ENCODE data around the gene GPR158. TPM values are rescaled to one million over a fixed set of nuclear protein-coding genes. Genes with fewer than 3 reads are reported as not detected.

GPR158 gene
- total RNA-seq, 1 experiment from 2014 or later = not detected

- TF ChIP-seq EZH2phosphoT487 (IDR thresholded peaks at IDR 0.05; ENCODE audit: borderline replicate concordance, low read length) (no peak), EZH2 (IDR thresholded peaks at IDR 0.05; ENCODE audit: low read length, unreplicated experiment) (no peak), CTCF (conservative IDR thresholded peaks at IDR 0.05; ENCODE audit: low read depth, low read length) (no peak)
- no peaks in the 10 kb centered on the region for H3K9me3 ChIP-seq (ENCODE audit: low read length)
- no peak overlapping the region for H2AFZ ChIP-seq (ENCODE audit: low read length)
- ATAC-seq (no peak), DNase-seq (no peak)
- intact Hi-C loops (cut with micrococcal nuclease) = no loop called here
- peaks cover 68% of the 10 kb centered on the region for H3K27me3 ChIP-seq (ENCODE audit: low read length)
- H3K4me1 ChIP-seq (ENCODE audit: insufficient read depth, low read length) = no peaks in the 10 kb centered on the region
- H3K9ac ChIP-seq (ENCODE audit: low read length) = no peak overlapping the region
- H4K20me1 ChIP-seq (ENCODE audit: low read length) = no peaks in the 10 kb centered on the region
- H3K36me3 ChIP-seq (ENCODE audit: low read depth, low read length) = no peaks in the 10 kb centered on the region
- no peak overlapping the region for H3K4me3 ChIP-seq (ENCODE audit: low read length)
- H3K9me2 ChIP-seq (replicated peaks; ENCODE audit: low read length) = no peaks in the 10 kb centered on the region
- BruUV-seq (replicated peaks) = no TSS peak
- ChIA-PET CTCF (no interaction called here), POLR2A (ENCODE audit: unreplicated experiment) (no interaction called here)
- no peaks in the 10 kb centered on the region for H3K79me2 ChIP-seq (ENCODE audit: low read length)
- no peak overlapping the region for H3K27ac ChIP-seq (ENCODE audit: low read length)
- no peaks in the 10 kb centered on the region for H3F3A ChIP-seq (ENCODE audit: low read length, unreplicated experiment)
- H3K4me2 ChIP-seq (ENCODE audit: low read length) = no peak overlapping the region
Observed at GRCh38 chr10:25169740-25170139, 5.1 kb upstream of the GPR158 start.

GRCh38 chr10:25170627-25171026, 4.2 kb upstream of the GPR158 start:
- ChIA-PET POLR2A (ENCODE audit: unreplicated experiment) (no interaction called here), CTCF (no interaction called here)
- TF ChIP-seq EZH2 (IDR thresholded peaks at IDR 0.05; ENCODE audit: low read length, unreplicated experiment) (no peak), EZH2phosphoT487 (IDR thresholded peaks at IDR 0.05; ENCODE audit: borderline replicate concordance, low read length) (no peak), CTCF (conservative IDR thresholded peaks at IDR 0.05; ENCODE audit: low read depth, low read length) (no peak)
- Histone ChIP-seq H3K27ac (ENCODE audit: low read length) (no peak overlapping the region), H2AFZ (ENCODE audit: low read length) (no peak overlapping the region), H3K79me2 (ENCODE audit: low read length) (no peaks in the 10 kb centered on the region), H3K9ac (ENCODE audit: low read length) (no peak overlapping the region), H3K9me2 (replicated peaks; ENCODE audit: low read length) (no peaks in the 10 kb centered on the region), H3K4me1 (ENCODE audit: insufficient read depth, low read length) (no peaks in the 10 kb centered on the region), H3K4me2 (ENCODE audit: low read length) (no peak overlapping the region), H3K9me3 (ENCODE audit: low read length) (no peaks in the 10 kb centered on the region), H4K20me1 (ENCODE audit: low read length) (no peaks in the 10 kb centered on the region), H3K27me3 (ENCODE audit: low read length) (peaks cover 70% of the 10 kb centered on the region), H3F3A (ENCODE audit: low read length, unreplicated experiment) (no peaks in the 10 kb centered on the region), H3K4me3 (ENCODE audit: low read length) (no peak overlapping the region), H3K36me3 (ENCODE audit: low read depth, low read length) (no peaks in the 10 kb centered on the region)
- ATAC-seq (no peak), DNase-seq (no peak)
- BruUV-seq (replicated peaks) = no TSS peak
- intact Hi-C loops (cut with micrococcal nuclease) = no loop called here

GRCh38 chr10:25175527-25176420, 973 bp downstream of the GPR158 start:
- ChIA-PET CTCF (no interaction called here), POLR2A (ENCODE audit: unreplicated experiment) (no interaction called here)
- Histone ChIP-seq H3K27ac (ENCODE audit: low read length) (no peak overlapping the region), H3K36me3 (ENCODE audit: low read depth, low read length) (no peaks in the 10 kb centered on the region), H3K27me3 (ENCODE audit: low read length) (peaks cover 41% of the 10 kb centered on the region), H3K9me3 (ENCODE audit: low read length) (no peaks in the 10 kb centered on the region), H3F3A (ENCODE audit: low read length, unreplicated experiment) (no peaks in the 10 kb centered on the region), H3K9me2 (replicated peaks; ENCODE audit: low read length) (no peaks in the 10 kb centered on the region), H3K4me2 (ENCODE audit: low read length) (no peak overlapping the region), H3K4me1 (ENCODE audit: insufficient read depth, low read length) (no peaks in the 10 kb centered on the region), H4K20me1 (ENCODE audit: low read length) (no peaks in the 10 kb centered on the region), H3K4me3 (ENCODE audit: low read length) (no peak overlapping the region), H2AFZ (ENCODE audit: low read length) (no peak overlapping the region), H3K79me2 (ENCODE audit: low read length) (no peaks in the 10 kb centered on the region), H3K9ac (ENCODE audit: low read length) (no peak overlapping the region)
- TF ChIP-seq EZH2 (IDR thresholded peaks at IDR 0.05; ENCODE audit: low read length, unreplicated experiment) (no peak), CTCF (conservative IDR thresholded peaks at IDR 0.05; ENCODE audit: low read depth, low read length) (no peak), EZH2phosphoT487 (IDR thresholded peaks at IDR 0.05; ENCODE audit: borderline replicate concordance, low read length) (no peak)
- intact Hi-C loops (cut with micrococcal nuclease) = no loop called here
- no TSS peak for BruUV-seq (replicated peaks)
- ATAC-seq (no peak), DNase-seq (no peak)

Measured in PC-3 (cell line).